ENCODE results near the gene ST6GALNAC3. TPM values are rescaled to one million over a fixed set of nuclear protein-coding genes. Genes with fewer than 3 reads are reported as not detected.

ST6GALNAC3 gene
- total RNA-seq, 2 donors from 2014 or later: 6.3 to 7.6 TPM

DNA sequence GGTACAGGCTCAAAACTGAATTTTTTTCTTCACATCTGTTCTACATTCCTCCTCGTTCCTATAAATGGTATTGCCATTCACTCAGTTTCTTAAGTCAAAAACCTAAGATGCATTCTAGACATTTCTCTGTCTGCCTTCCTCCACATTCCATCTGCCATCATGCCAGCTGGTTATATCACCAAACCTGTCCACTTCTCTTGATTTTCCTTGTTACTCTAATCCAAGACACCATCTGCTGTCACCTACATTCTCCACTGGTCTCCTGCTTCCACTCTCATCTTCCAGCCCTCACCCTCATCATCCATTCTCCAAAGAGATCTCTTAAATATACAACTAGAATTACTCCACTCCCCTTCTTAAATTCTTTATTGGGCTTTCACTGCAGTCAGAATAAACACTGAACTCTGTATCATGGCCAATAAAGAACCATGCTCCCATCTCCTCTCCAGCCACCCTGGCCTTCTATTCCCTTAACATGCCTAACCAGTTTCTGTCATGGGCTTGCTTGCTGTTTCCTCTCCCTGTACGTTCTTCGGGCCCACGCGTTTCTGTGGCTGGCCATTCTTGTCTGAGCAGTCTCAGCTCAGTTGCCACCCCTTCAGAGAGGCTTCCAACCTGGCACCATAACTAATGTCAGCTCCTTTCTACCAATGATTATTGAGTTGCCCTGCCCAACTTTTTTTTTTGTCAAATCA is 278.3 kb downstream of the ST6GALNAC3 start:
- Mint-ChIP-seq H3K4me3 (no peak overlapping the region), H3K9me3 (no peaks in the 10 kb centered on the region), H3K27ac (no peak overlapping the region), H3K36me3 (ENCODE audit: low read depth) (no peaks in the 10 kb centered on the region), H3K4me1 (peaks cover 7% of the 10 kb centered on the region), H3K27me3 (ENCODE audit: insufficient read depth) (no peaks in the 10 kb centered on the region)
- WGBS, 2 experiments (ENCODE audit: insufficient coverage in 1 of 2, insufficient read length in 1 of 2): 96 to 100% methylated on average over 5 of the region's 5 CpGs
- H3K27me3 ChIP-seq (ENCODE audit: control insufficient read depth, insufficient read depth, low read length, poor library complexity, severe bottlenecking): no peaks in the 10 kb centered on the region
- H3K9ac ChIP-seq (ENCODE audit: extremely low read depth, low read length, poor library complexity, severe bottlenecking): no peak overlapping the region
- no peak for DNase-seq
- no peak overlapping the region for H3K27ac ChIP-seq (ENCODE audit: low read depth, low read length)
- no peak overlapping the region for H3K4me3 ChIP-seq (ENCODE audit: low read length)
- TF ChIP-seq, protein P1, sequence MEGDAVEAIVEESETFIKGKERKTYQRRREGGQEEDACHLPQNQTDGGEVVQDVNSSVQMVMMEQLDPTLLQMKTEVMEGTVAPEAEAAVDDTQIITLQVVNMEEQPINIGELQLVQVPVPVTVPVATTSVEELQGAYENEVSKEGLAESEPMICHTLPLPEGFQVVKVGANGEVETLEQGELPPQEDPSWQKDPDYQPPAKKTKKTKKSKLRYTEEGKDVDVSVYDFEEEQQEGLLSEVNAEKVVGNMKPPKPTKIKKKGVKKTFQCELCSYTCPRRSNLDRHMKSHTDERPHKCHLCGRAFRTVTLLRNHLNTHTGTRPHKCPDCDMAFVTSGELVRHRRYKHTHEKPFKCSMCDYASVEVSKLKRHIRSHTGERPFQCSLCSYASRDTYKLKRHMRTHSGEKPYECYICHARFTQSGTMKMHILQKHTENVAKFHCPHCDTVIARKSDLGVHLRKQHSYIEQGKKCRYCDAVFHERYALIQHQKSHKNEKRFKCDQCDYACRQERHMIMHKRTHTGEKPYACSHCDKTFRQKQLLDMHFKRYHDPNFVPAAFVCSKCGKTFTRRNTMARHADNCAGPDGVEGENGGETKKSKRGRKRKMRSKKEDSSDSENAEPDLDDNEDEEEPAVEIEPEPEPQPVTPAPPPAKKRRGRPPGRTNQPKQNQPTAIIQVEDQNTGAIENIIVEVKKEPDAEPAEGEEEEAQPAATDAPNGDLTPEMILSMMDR (conservative IDR thresholded peaks at IDR 0.05): no peak
- H3K9me3 ChIP-seq (ENCODE audit: control insufficient read depth, low read length): no peaks in the 10 kb centered on the region
- H3K36me3 ChIP-seq (ENCODE audit: control insufficient read depth, insufficient read depth, low read length): no peaks in the 10 kb centered on the region
- no peaks in the 10 kb centered on the region for H3K4me1 ChIP-seq (ENCODE audit: control insufficient read depth, insufficient read depth, low read length)

DNA sequence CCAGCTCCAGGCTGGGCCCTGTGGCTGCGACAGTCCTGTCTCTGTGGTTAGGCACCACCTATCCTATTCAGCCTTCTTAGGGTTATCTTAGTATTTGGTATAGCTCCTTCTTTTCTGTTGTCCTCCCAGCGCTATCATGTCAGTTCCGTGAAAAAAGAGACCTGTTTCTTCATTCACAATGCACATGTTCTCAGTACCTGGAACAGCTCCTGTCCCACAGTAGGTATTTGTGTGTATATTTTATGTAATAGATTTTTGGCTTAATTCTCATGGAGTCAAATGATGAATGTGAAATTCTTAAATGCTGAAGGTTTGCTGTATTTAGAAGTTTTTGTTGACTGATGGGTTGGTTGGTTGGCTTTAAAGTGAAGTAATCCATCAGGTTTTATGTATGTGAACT is 279.7 kb downstream of the ST6GALNAC3 start:
- H3K36me3 Mint-ChIP-seq (ENCODE audit: low read depth): no peaks in the 10 kb centered on the region
- Histone ChIP-seq H3K36me3 (ENCODE audit: control insufficient read depth, insufficient read depth, low read length) (no peaks in the 10 kb centered on the region), H3K4me1 (ENCODE audit: control insufficient read depth, insufficient read depth, low read length) (no peaks in the 10 kb centered on the region), H3K27me3 (ENCODE audit: control insufficient read depth, insufficient read depth, low read length, poor library complexity, severe bottlenecking) (no peaks in the 10 kb centered on the region), H3K4me3 (ENCODE audit: low read length) (no peak overlapping the region), H3K9me3 (ENCODE audit: control insufficient read depth, low read length) (no peaks in the 10 kb centered on the region), H3K27ac (ENCODE audit: low read depth, low read length) (no peak overlapping the region), H3K9ac (ENCODE audit: extremely low read depth, low read length, poor library complexity, severe bottlenecking) (no peak overlapping the region)
- no peaks in the 10 kb centered on the region for H3K27me3 Mint-ChIP-seq (ENCODE audit: insufficient read depth)
- DNase-seq: no peak
- TF ChIP-seq, protein P1 (conservative IDR thresholded peaks at IDR 0.05): no peak
- WGBS, 2 experiments (ENCODE audit: insufficient coverage in 1 of 2, insufficient read length in 1 of 2): 94% methylated on average over 3 of the region's 3 CpGs; no CpG with 5 or more reads in 1 of the 2 experiments
- no peak overlapping the region for H3K27ac Mint-ChIP-seq
- peaks cover 7% of the 10 kb centered on the region for H3K4me1 Mint-ChIP-seq
- H3K9me3 Mint-ChIP-seq: no peaks in the 10 kb centered on the region
- no peak overlapping the region for H3K4me3 Mint-ChIP-seq

DNA sequence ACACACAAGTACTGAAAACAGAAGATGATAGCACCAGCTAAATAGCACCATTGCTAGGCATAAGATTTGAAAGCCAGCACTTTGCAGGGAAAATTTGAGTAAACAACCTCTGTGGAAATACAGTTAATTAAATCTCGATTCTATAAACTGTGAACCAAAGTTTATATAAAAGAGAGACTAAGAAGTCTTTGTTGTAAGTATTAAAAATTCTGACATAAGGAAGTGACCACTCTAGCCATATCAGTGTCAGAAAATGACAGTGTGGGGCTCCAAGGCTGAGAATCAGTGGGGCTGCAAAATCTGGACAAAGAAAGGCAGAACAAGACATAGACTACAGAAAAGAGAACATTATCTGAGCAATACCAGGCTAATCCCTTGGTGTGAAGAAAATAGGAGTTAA is 292.2 kb downstream of the ST6GALNAC3 start:
- TF ChIP-seq, protein P1 (conservative IDR thresholded peaks at IDR 0.05): no peak

More for the DNA sequence above, 292.2 kb downstream of the ST6GALNAC3 start:
- Histone ChIP-seq H3K4me3 (ENCODE audit: low read length) (no peak overlapping the region), H3K4me1 (ENCODE audit: control insufficient read depth, insufficient read depth, low read length) (peaks cover 5% of the 10 kb centered on the region), H3K9me3 (ENCODE audit: control insufficient read depth, low read length) (no peaks in the 10 kb centered on the region), H3K36me3 (ENCODE audit: control insufficient read depth, insufficient read depth, low read length) (no peaks in the 10 kb centered on the region), H3K27ac (ENCODE audit: low read depth, low read length) (no peak overlapping the region), H3K27me3 (ENCODE audit: control insufficient read depth, insufficient read depth, low read length, poor library complexity, severe bottlenecking) (no peaks in the 10 kb centered on the region), H3K9ac (ENCODE audit: extremely low read depth, low read length, poor library complexity, severe bottlenecking) (no peak overlapping the region)
- Mint-ChIP-seq H3K36me3 (ENCODE audit: low read depth) (no peaks in the 10 kb centered on the region), H3K27ac (no peak overlapping the region), H3K27me3 (ENCODE audit: insufficient read depth) (no peaks in the 10 kb centered on the region), H3K4me1 (peaks cover 6% of the 10 kb centered on the region), H3K4me3 (no peak overlapping the region), H3K9me3 (no peaks in the 10 kb centered on the region)
- DNase-seq: no peak
- 86 to 100% methylated on average over 1 of the region's 1 CpG for WGBS, 2 experiments (ENCODE audit: insufficient coverage in 1 of 2, insufficient read length in 1 of 2)
